SK-N-SH (cell line): ENCODE data around the gene UBFD1. TPM values are rescaled to one million over a fixed set of nuclear protein-coding genes. Genes with fewer than 3 reads are reported as not detected.

ENCODE experiments used
- CTCF ChIA-PET: fragments of 300-600, 350-600 bp; formaldehyde crosslinking; extraction: SDS; loops from one replicate; lab custom pipeline; 2021; lab: Yijun Ruan, JAX
- POLR2A ChIA-PET: fragments of 350-600 bp; sonication (Branson Sonifier 250); formaldehyde crosslinking; extraction: SDS; loops from one replicate; lab custom pipeline; 2020; ENCODE audit warnings: antibody characterized with exemption, inconsistent platforms; lab: Yijun Ruan, JAX
- DNase-seq: peaks from one replicate; pipeline ENCODE4 v3.0.0; 2012
- H2AFZ ChIP-seq: fragments of 200-600 bp; sonication (generic); 2 replicates; pipeline ENCODE4 v1.8.1; 2016; ENCODE audit warnings: antibody characterized with exemption, mild to moderate bottlenecking, low read depth
- H3F3A ChIP-seq: fragments of 200-600 bp; sonication (generic); replicated peaks from 2 replicates; pipeline ENCODE3; 2016; ENCODE audit warnings: antibody characterized with exemption, mild to moderate bottlenecking; ENCODE audit not compliant: insufficient read depth
- H3K27ac ChIP-seq, 2 experiments: fragments of 200-500 bp in 1 of 2; fragments of 200-600 bp in 1 of 2; sonication (Bioruptor generic) in 1 of 2; sonication (generic), shearing (Covaris generic) in 1 of 2; 2 replicates each; pipeline versions ENCODE4 v1.5.1 to v1.6.1; 2014 to 2016; ENCODE audit warnings: low read depth in 2 of 2, inconsistent platforms in 1 of 2, low read length in 1 of 2, mild to moderate bottlenecking in 1 of 2, mixed read lengths in 1 of 2
- H3K27me3 ChIP-seq: fragments of 200-600 bp; sonication (generic), shearing (Covaris generic); 2 replicates; pipeline ENCODE4 v1.6.1; 2016; ENCODE audit warnings: mixed run types; ENCODE audit not compliant: insufficient read depth
- H3K36me3 ChIP-seq, 2 experiments: fragments of 200-500 bp in 1 of 2; fragments of 200-600 bp in 1 of 2; sonication (Bioruptor generic) in 1 of 2; sonication (generic) in 1 of 2; replicated peaks in 1 of 2; 2 replicates each; pipeline versions ENCODE3 to v1.5.1; 2014 to 2016; ENCODE audit warnings: low read length in 1 of 2, mild to moderate bottlenecking in 1 of 2; ENCODE audit not compliant: insufficient read depth in 2 of 2, control insufficient read depth in 1 of 2
- H3K4me1 ChIP-seq, 2 experiments: fragments of 200-500 bp in 1 of 2; fragments of 200-600 bp in 1 of 2; sonication (Bioruptor generic) in 1 of 2; sonication (generic), shearing (Covaris generic) in 1 of 2; 2 replicates each; pipeline versions ENCODE4 v1.5.1 to v1.6.1; 2014 to 2016; ENCODE audit warnings: low read depth in 1 of 2, low read length in 1 of 2, mixed run types in 1 of 2; ENCODE audit not compliant: insufficient read depth in 2 of 2, control insufficient read depth in 1 of 2
- H3K4me2 ChIP-seq: fragments of 200-600 bp; sonication (generic), shearing (Covaris generic); 2 replicates; pipeline ENCODE4 v1.6.1; 2017; ENCODE audit warnings: mixed run types
- H3K4me3 ChIP-seq, 2 experiments: fragments of 200-500 bp in 1 of 2; fragments of 200-600 bp in 1 of 2; sonication (Bioruptor generic) in 1 of 2; sonication (generic), shearing (Covaris generic) in 1 of 2; 2 replicates each; pipeline versions ENCODE4 v1.5.1 to v1.8.1; 2014 to 2016; ENCODE audit warnings: low read depth in 2 of 2, inconsistent platforms in 1 of 2, low read length in 1 of 2, mild to moderate bottlenecking in 1 of 2, mixed read lengths in 1 of 2, moderate library complexity in 1 of 2
- H3K79me2 ChIP-seq: fragments of 200-600 bp; sonication (generic); 2 replicates; pipeline ENCODE4 v1.8.1; 2017; ENCODE audit warnings: mild to moderate bottlenecking; ENCODE audit not compliant: insufficient read depth
- H3K9ac ChIP-seq: fragments of 200-600 bp; sonication (generic); 2 replicates; pipeline ENCODE4 v1.6.1; 2017; ENCODE audit warnings: mixed run types
- H3K9me2 ChIP-seq: fragments of 200-600 bp; sonication (generic); 2 replicates; pipeline ENCODE4 v1.6.1; 2017; ENCODE audit warnings: mixed run types
- H3K9me3 ChIP-seq: fragments of 200-600 bp; sonication (generic); 2 replicates; pipeline ENCODE4 v1.6.1; 2017; ENCODE audit warnings: mixed run types, mild to moderate bottlenecking, moderate library complexity
- H4K20me1 ChIP-seq: fragments of 200-600 bp; sonication (generic); 2 replicates; pipeline ENCODE4 v1.6.1; 2017; ENCODE audit warnings: mild to moderate bottlenecking, mixed run types; ENCODE audit not compliant: insufficient read depth
- ELF1 ChIP-seq: IDR thresholded peaks from 2 replicates; pipeline ENCODE4 v1.4.0; 2012
- EP300 ChIP-seq, 2 experiments: IDR thresholded peaks; 2 replicates each; pipeline versions ENCODE4 v1.4.0 to v1.6.1; 2012; ENCODE audit warnings: borderline replicate concordance in 1 of 2, low read depth in 1 of 2, low read length in 1 of 2
- FOXJ3 ChIP-seq: sonication (generic); formaldehyde crosslinking; IDR thresholded peaks from 2 replicates; pipeline ENCODE4 v1.5.1; 2020; ENCODE audit warnings: mild to moderate bottlenecking, missing genetic modification reagents
- GATA2 ChIP-seq: sonication (generic); formaldehyde crosslinking; IDR thresholded peaks from 2 replicates; pipeline ENCODE4 v1.5.0; 2020; ENCODE audit warnings: mild to moderate bottlenecking, missing genetic modification reagents
- IRF3 ChIP-seq: fragments of 150-350 bp; IDR thresholded peaks from 2 replicates; pipeline ENCODE4 v1.6.1; 2016; ENCODE audit warnings: mild to moderate bottlenecking, low read depth, low read length
- MEF2A ChIP-seq: IDR thresholded peaks from 2 replicates; pipeline ENCODE4 v1.4.0; 2012; ENCODE audit warnings: low read depth, borderline replicate concordance
- MXI1 ChIP-seq: IDR thresholded peaks from 2 replicates; pipeline ENCODE4 v1.6.1; 2012; ENCODE audit warnings: mild to moderate bottlenecking, low read depth, low read length, improper control_type of control experiment
- NRF1 ChIP-seq: IDR thresholded peaks from 2 replicates; pipeline ENCODE4 v1.6.1; 2012; ENCODE audit warnings: low read depth, mild to moderate bottlenecking, low read length
- RAD21 ChIP-seq: IDR thresholded peaks from 2 replicates; pipeline ENCODE4 v1.6.1; 2012; ENCODE audit warnings: mild to moderate bottlenecking, low read length
- REST ChIP-seq: IDR thresholded peaks from 2 replicates; pipeline ENCODE4 v1.6.1; 2012; ENCODE audit warnings: mild to moderate bottlenecking, low read depth, low read length, moderate library complexity
- RXRA ChIP-seq: IDR thresholded peaks from 2 replicates; pipeline ENCODE4 v1.4.0; 2012; ENCODE audit warnings: low read depth, mild to moderate bottlenecking, borderline replicate concordance
- SMC3 ChIP-seq: IDR thresholded peaks from 2 replicates; pipeline ENCODE4 v1.6.1; 2012; ENCODE audit warnings: low read depth, low read length, improper control_type of control experiment
- TCF12 ChIP-seq: IDR thresholded peaks from 2 replicates; pipeline ENCODE4 v1.4.0; 2012
- TEAD4 ChIP-seq: IDR thresholded peaks from 2 replicates; pipeline ENCODE4 v1.4.0; 2012; ENCODE audit warnings: mild to moderate bottlenecking, borderline replicate concordance; ENCODE audit not compliant: insufficient read depth
- USF2 ChIP-seq: fragments of 150-350 bp; IDR thresholded peaks from 2 replicates; pipeline ENCODE4 v1.6.1; 2017; ENCODE audit warnings: antibody characterized with exemption, low read length, low read depth, borderline replicate concordance
- WGBS: methylation state at CpG from one replicate; pipeline ENCODE4 v1.1.6; 2017; ENCODE audit warnings: low lambda C conversion rate; 5-methylcytosine and 5-hydroxymethylcytosine counted together
- polyA plus RNA-seq, 3 experiments: library from polyadenylated mRNA; depleted of rRNA; stranded (reverse); fragments of >200 nt; gene quantifications; 2 replicates each; pipeline ENCODE4 v1.2.3, GENCODE V29; 2012
- TF ChIP-seq, protein P1 (sequence below): IDR thresholded peaks from 2 replicates; pipeline ENCODE4 v1.4.0; 2012; ENCODE audit warnings: low read depth, borderline replicate concordance
- TF ChIP-seq, protein P2 (sequence below): IDR thresholded peaks from 2 replicates; pipeline ENCODE4; 2012

Gene UBFD1
- polyA plus RNA-seq, 1 of the 3 experiments (the other 2 are of a cell fraction), result 66.1 TPM

GRCh38 chr16:23515881-23516280, 41.6 kb upstream of the UBFD1 start:
- Histone ChIP-seq H3K79me2 (no peaks in the 10 kb centered on the region), H4K20me1 (no peaks in the 10 kb centered on the region), H3K4me1 (no peaks in the 10 kb centered on the region), H3K9ac (no peak overlapping the region), H3K4me2 (no peak overlapping the region), H3F3A (peaks cover 5% of the 10 kb centered on the region), H3K9me3 (no peaks in the 10 kb centered on the region), H2AFZ (no peak overlapping the region), H3K27me3 (no peaks in the 10 kb centered on the region), H3K27ac (no peak overlapping the region), H3K36me3 (peaks cover 0 to 17% of the 10 kb centered on the region in 2 experiments), H3K9me2 (no peaks in the 10 kb centered on the region), H3K4me3 (no peak overlapping the region)
- CTCF ChIA-PET, result no interaction called here
- DNase-seq, result no peak
- POLR2A ChIA-PET, result no interaction called here
- 98% methylated on average over 5 of the region's 5 CpGs for WGBS
- no peak for TF ChIP-seq NRF1
- TF ChIP-seq FOXJ3 (CRISPR knock-in tag), result no peak
- no peak for TF ChIP-seq ELF1
- no peak for TF ChIP-seq SMC3

GRCh38 chr16:23516366-23517137, 41.0 kb upstream of the UBFD1 start:
- Histone ChIP-seq H3F3A (peaks cover 5% of the 10 kb centered on the region), H3K4me3 (no peak overlapping the region), H4K20me1 (no peaks in the 10 kb centered on the region), H3K36me3 (peaks cover 0 to 20% of the 10 kb centered on the region in 2 experiments), H3K4me2 (no peak overlapping the region), H3K4me1 (no peaks in the 10 kb centered on the region), H3K79me2 (no peaks in the 10 kb centered on the region), H3K27me3 (no peaks in the 10 kb centered on the region), H3K27ac (no peak overlapping the region), H3K9me2 (no peaks in the 10 kb centered on the region), H2AFZ (no peak overlapping the region), H3K9ac (no peak overlapping the region), H3K9me3 (no peaks in the 10 kb centered on the region)
- ChIA-PET CTCF (no interaction called here), POLR2A (interaction anchor here (1.5 kb wide), 1 partner anchor 8 kb away, joined by 3 read pairs; no protein-coding TSS in a partner anchor)
- 90% methylated on average over 3 of the region's 4 CpGs for whole genome bisulfite sequencing
- DNase-seq, result no peak
- TF ChIP-seq MEF2A, result no peak
- no peak for TF ChIP-seq RAD21
- TF ChIP-seq EP300 (IDR thresholded peaks at IDR 0.05; ENCODE audit: borderline replicate concordance in 1 of 2, low read depth in 1 of 2, low read length in 1 of 2), result no peak
- TF ChIP-seq SMC3, result no peak
- no peak for TF ChIP-seq USF2
- no peak for TF ChIP-seq ELF1
- TF ChIP-seq, protein P1, sequence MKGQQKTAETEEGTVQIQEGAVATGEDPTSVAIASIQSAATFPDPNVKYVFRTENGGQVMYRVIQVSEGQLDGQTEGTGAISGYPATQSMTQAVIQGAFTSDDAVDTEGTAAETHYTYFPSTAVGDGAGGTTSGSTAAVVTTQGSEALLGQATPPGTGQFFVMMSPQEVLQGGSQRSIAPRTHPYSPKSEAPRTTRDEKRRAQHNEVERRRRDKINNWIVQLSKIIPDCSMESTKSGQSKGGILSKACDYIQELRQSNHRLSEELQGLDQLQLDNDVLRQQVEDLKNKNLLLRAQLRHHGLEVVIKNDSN, result no peak
- no peak for TF ChIP-seq MXI1
- no peak for TF ChIP-seq REST
- no peak for TF ChIP-seq IRF3
- TF ChIP-seq, protein P2, sequence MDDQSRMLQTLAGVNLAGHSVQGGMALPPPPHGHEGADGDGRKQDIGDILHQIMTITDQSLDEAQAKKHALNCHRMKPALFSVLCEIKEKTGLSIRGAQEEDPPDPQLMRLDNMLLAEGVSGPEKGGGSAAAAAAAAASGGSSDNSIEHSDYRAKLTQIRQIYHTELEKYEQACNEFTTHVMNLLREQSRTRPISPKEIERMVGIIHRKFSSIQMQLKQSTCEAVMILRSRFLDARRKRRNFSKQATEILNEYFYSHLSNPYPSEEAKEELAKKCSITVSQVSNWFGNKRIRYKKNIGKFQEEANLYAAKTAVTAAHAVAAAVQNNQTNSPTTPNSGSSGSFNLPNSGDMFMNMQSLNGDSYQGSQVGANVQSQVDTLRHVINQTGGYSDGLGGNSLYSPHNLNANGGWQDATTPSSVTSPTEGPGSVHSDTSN, result no peak
- no peak for TF ChIP-seq RXRA
- no peak for TF ChIP-seq TEAD4
- no peak for TF ChIP-seq TCF12
- no peak for TF ChIP-seq GATA2
